ENCODE data around the gene PRDX1.

- TF ChIP-seq POLR2A (IDR thresholded peaks at IDR 0.05) (no peak), CTCF (IDR thresholded peaks at IDR 0.05) (no peak), EP300 (IDR thresholded peaks at IDR 0.05) (no peak)
Measured at GRCh38 chr1:45530632-45531135, 9.0 kb upstream of the PRDX1 start.
